Measurements from ENCODE around the gene PEX14. TPM values are rescaled to one million over a fixed set of nuclear protein-coding genes. Genes with fewer than 3 reads are reported as not detected.

The PEX14 gene
- total and polyA plus RNA-seq, 2 donors (not counting 3 experiments of a cell fraction or from before 2014, with no cell fraction given), result 19.5 to 26.5 TPM

GRCh38 chr1:10670190-10670589, 195.4 kb downstream of the PEX14 start:
- ChIA-PET CTCF (no interaction called here), POLR2A (no interaction called here)
- Histone ChIP-seq H3K9me3 (replicated peaks; ENCODE audit: control insufficient read depth, insufficient read depth, low read length) (no peaks in the 10 kb centered on the region), H2AFZ (ENCODE audit: low read depth, low read length) (no peak overlapping the region), H3K9me1 (replicated peaks; ENCODE audit: control insufficient read depth, extremely low read depth, insufficient read depth, low read length) (no peaks in the 10 kb centered on the region), H4K20me1 (replicated peaks; ENCODE audit: control insufficient read depth, extremely low read depth, insufficient read depth, low read length) (no peaks in the 10 kb centered on the region), H3K9ac (replicated peaks; ENCODE audit: extremely low read depth, insufficient read depth, low read length) (no peak overlapping the region), H3K36me3 (ENCODE audit: control insufficient read depth in 2 of 2, extremely low read depth in 1 of 2, insufficient read depth in 2 of 2, low read length in 2 of 2) (no peaks in the 10 kb centered on the region), H3K4me3 (replicated peaks in 1 of 3; ENCODE audit: insufficient read depth in 1 of 3, low read depth in 1 of 3, low read length in 3 of 3) (no peak overlapping the region), H3K79me2 (ENCODE audit: control insufficient read depth, insufficient read depth, low read length) (no peaks in the 10 kb centered on the region), H3K27me3 (ENCODE audit: control insufficient read depth in 2 of 2, insufficient read depth in 2 of 2, low read length in 2 of 2) (peaks cover 0 to 3% of the 10 kb centered on the region in 2 experiments), H3K4me2 (ENCODE audit: insufficient read depth, low read length) (no peak overlapping the region), H3K27ac (ENCODE audit: insufficient read depth, low read depth, low read length) (no peak overlapping the region), H3K4me1 (ENCODE audit: control insufficient read depth, extremely low read depth, insufficient read depth, low read length) (no peaks in the 10 kb centered on the region)
- BruUV-seq (replicated peaks), result no TSS peak
- TF ChIP-seq MYC (IDR thresholded peaks at IDR 0.05; ENCODE audit: low read depth, low read length), result no peak
- TF ChIP-seq MAX (IDR thresholded peaks at IDR 0.05; ENCODE audit: insufficient read depth, insufficient read length), result no peak
- no peak for TF ChIP-seq GATA2 (IDR thresholded peaks at IDR 0.05; ENCODE audit: insufficient read depth, insufficient read length, low read depth, low read length)
- no peak for TF ChIP-seq FOS (IDR thresholded peaks at IDR 0.05; ENCODE audit: borderline replicate concordance, insufficient read depth, low read length)
- TF ChIP-seq EZH2 (IDR thresholded peaks at IDR 0.05; ENCODE audit: borderline replicate concordance, low read depth, low read length, severe bottlenecking), result no peak
- no peak for DNase-seq (ENCODE audit: low read depth, low spot score)
- intact Hi-C loops (cut with micrococcal nuclease), result no loop called here
- no peak for FAIRE-seq
- dilution Hi-C loops (cut with MboI; ENCODE audit: extremely low pct_ligation_motif_present, low sequenced_read_pairs), result no loop called here

- Histone ChIP-seq H4K20me1 (replicated peaks; ENCODE audit: control insufficient read depth, extremely low read depth, insufficient read depth, low read length) (no peaks in the 10 kb centered on the region), H3K27me3 (ENCODE audit: control insufficient read depth in 2 of 2, insufficient read depth in 2 of 2, low read length in 2 of 2) (peaks cover 0 to 3% of the 10 kb centered on the region in 2 experiments), H3K9me3 (replicated peaks; ENCODE audit: control insufficient read depth, insufficient read depth, low read length) (no peaks in the 10 kb centered on the region), H3K36me3 (ENCODE audit: control insufficient read depth in 2 of 2, extremely low read depth in 1 of 2, insufficient read depth in 2 of 2, low read length in 2 of 2) (no peaks in the 10 kb centered on the region), H3K79me2 (ENCODE audit: control insufficient read depth, insufficient read depth, low read length) (no peaks in the 10 kb centered on the region), H3K27ac (ENCODE audit: insufficient read depth, low read depth, low read length) (no peak overlapping the region), H3K4me3 (replicated peaks in 1 of 3; ENCODE audit: insufficient read depth in 1 of 3, low read depth in 1 of 3, low read length in 3 of 3) (no peak overlapping the region), H3K4me2 (ENCODE audit: insufficient read depth, low read length) (no peak overlapping the region), H2AFZ (ENCODE audit: low read depth, low read length) (no peak overlapping the region), H3K9me1 (replicated peaks; ENCODE audit: control insufficient read depth, extremely low read depth, insufficient read depth, low read length) (no peaks in the 10 kb centered on the region), H3K9ac (replicated peaks; ENCODE audit: extremely low read depth, insufficient read depth, low read length) (no peak overlapping the region), H3K4me1 (ENCODE audit: control insufficient read depth, extremely low read depth, insufficient read depth, low read length) (no peaks in the 10 kb centered on the region)
- DNase-seq (ENCODE audit: low read depth, low spot score), result no peak
- no TSS peak for BruUV-seq (replicated peaks)
- POLR2A ChIA-PET, result no interaction called here
- CTCF ChIA-PET, result no interaction called here
- no peak for FAIRE-seq
- dilution Hi-C loops (cut with MboI; ENCODE audit: extremely low pct_ligation_motif_present, low sequenced_read_pairs) (no loop called here), intact Hi-C loops (cut with micrococcal nuclease) (no loop called here)
- TF ChIP-seq EZH2 (IDR thresholded peaks at IDR 0.05; ENCODE audit: borderline replicate concordance, low read depth, low read length, severe bottlenecking) (no peak), POLR2A (IDR thresholded peaks at IDR 0.05; ENCODE audit: low read depth, low read length) (no peak), CTCF (IDR thresholded peaks at IDR 0.05; ENCODE audit: extremely low read depth in 1 of 2, insufficient read depth in 1 of 2, low read depth in 1 of 2, low read length in 2 of 2) (no peak), MYC (IDR thresholded peaks at IDR 0.05; ENCODE audit: low read depth, low read length) (no peak), MAX (IDR thresholded peaks at IDR 0.05; ENCODE audit: insufficient read depth, insufficient read length) (no peak), JUN (IDR thresholded peaks at IDR 0.05; ENCODE audit: borderline replicate concordance, insufficient read depth, insufficient read length, low read depth) (no peak)
These were observed 196.3 kb downstream of the PEX14 start for GRCh38 chr1:10671090-10671489.

Measured in endothelial cell of umbilical vein (primary cell).